HepG2 (cell line): ENCODE data around the gene CST4. TPM values are rescaled to one million over a fixed set of nuclear protein-coding genes. Genes with fewer than 3 reads are reported as not detected.

Experiments used
- ATAC-seq: fragments of 200-7000 bp; cut with Tn5 transposase; 3 replicates; pipeline ENCODE4 v1.9.1; 2020; ENCODE audit warnings: mild to moderate bottlenecking, moderate library complexity
- BruUV-seq: library from RNA; stranded (reverse); fragments of 400-500 nt; replicated peaks from 2 replicates; lab custom pipeline; 2021; lab: Mats Ljungman, UMichigan
- CTCF ChIA-PET: fragments of 300-600 bp; formaldehyde crosslinking; extraction: SDS; loops from one replicate; lab custom pipeline; 2021; ENCODE audit warnings: low total read pairs, inconsistent platforms, low intra/inter-chr PET ratio; lab: Yijun Ruan, JAX
- POLR2A ChIA-PET: fragments of 350-600 bp; sonication (Branson Sonifier 250); formaldehyde crosslinking; loops from one replicate; lab custom pipeline; 2020; ENCODE audit warnings: antibody characterized with exemption, inconsistent platforms; lab: Yijun Ruan, JAX
- DNase-seq: peaks from one replicate; pipeline ENCODE4 v3.0.0-alpha.2; 2015; ENCODE audit warnings: low spot score
- FAIRE-seq: peaks from 3 replicates; lab custom pipeline; 2011; peaks lifted over from hg19 to GRCh38; lab: Jason Lieb, UNC
- H2AFZ ChIP-seq: one replicate; pipeline ENCODE4 v1.6.1; 2011; ENCODE audit warnings: low read length, inconsistent platforms
- H3K27ac ChIP-seq: fragments of 300-600 bp; 3 replicates; pipeline ENCODE4 v1.8.0; 2011; ENCODE audit warnings: mixed run types, mild to moderate bottlenecking, mixed read lengths, low read length, inconsistent platforms; ENCODE audit not compliant: insufficient read depth; ENCODE audit errors: extremely low read length
- H3K27me3 ChIP-seq, 2 experiments: fragments of 200-600 bp in 1 of 2; 2 replicates in 1 of 2; 3 replicates in 1 of 2; pipeline versions ENCODE4 v1.6.0 to v1.8.0; 2011; ENCODE audit warnings: low read length in 2 of 2, mild to moderate bottlenecking in 2 of 2, moderate library complexity in 2 of 2, inconsistent platforms in 1 of 2; ENCODE audit not compliant: insufficient read depth in 2 of 2, control insufficient read depth in 1 of 2
- H3K36me3 ChIP-seq, 2 experiments: fragments of 200-600 bp in 1 of 2; replicated peaks in 1 of 2; 2 replicates in 1 of 2; 3 replicates in 1 of 2; pipeline versions ENCODE4 v1.5.1 to v1.8.0; 2011; ENCODE audit warnings: low read length in 2 of 2, inconsistent platforms in 1 of 2; ENCODE audit not compliant: insufficient read depth in 2 of 2, control insufficient read depth in 1 of 2
- H3K4me1 ChIP-seq: 2 replicates; pipeline ENCODE4 v1.5.1; 2012; ENCODE audit warnings: low read length, inconsistent platforms; ENCODE audit not compliant: insufficient read depth
- H3K4me2 ChIP-seq: 2 replicates; pipeline ENCODE4 v1.6.0; 2011; ENCODE audit warnings: low read depth, low read length, inconsistent platforms
- H3K4me3 ChIP-seq, 3 experiments: fragments of 200-600 bp in 1 of 3; sonication (generic), shearing (Covaris generic) in 1 of 3; replicated peaks in 1 of 3; 2 replicates each; pipeline ENCODE4 v1.5.1; 2011 to 2016; ENCODE audit warnings: low read length in 3 of 3, inconsistent platforms in 2 of 3, low read depth in 2 of 3, mild to moderate bottlenecking in 2 of 3, control low read depth in 1 of 3, mixed read lengths in 1 of 3; ENCODE audit not compliant: insufficient read depth in 1 of 3
- H3K79me2 ChIP-seq: one replicate; pipeline ENCODE4 v1.6.1; 2011; ENCODE audit warnings: low read length, inconsistent platforms; ENCODE audit not compliant: insufficient read depth
- H3K9ac ChIP-seq: 2 replicates; pipeline ENCODE4 v1.6.0; 2011; ENCODE audit warnings: mild to moderate bottlenecking, low read depth, low read length, inconsistent platforms; ENCODE audit not compliant: insufficient read depth
- H3K9me3 ChIP-seq: 2 replicates; pipeline ENCODE4 v1.5.1; 2012; ENCODE audit warnings: mild to moderate bottlenecking, low read length
- H4K20me1 ChIP-seq: 2 replicates; pipeline ENCODE4 v1.6.0; 2011; ENCODE audit warnings: inconsistent platforms, mild to moderate bottlenecking, low read length, moderate library complexity; ENCODE audit not compliant: insufficient read depth
- ATF7 ChIP-seq, 2 experiments: fragments of 450-650 bp in 1 of 2; sonication (generic) in 1 of 2; formaldehyde crosslinking in 1 of 2; IDR thresholded peaks; 2 replicates each; pipeline versions ENCODE4 v1.4.0 to v1.6.1; 2016 to 2020; ENCODE audit warnings: antibody characterized with exemption in 1 of 2, mild to moderate bottlenecking in 1 of 2, missing genetic modification reagents in 1 of 2
- CSRNP1 ChIP-seq: sonication (generic); formaldehyde crosslinking; IDR thresholded peaks from 2 replicates; pipeline ENCODE4 v1.8.1; 2023; ENCODE audit warnings: mild to moderate bottlenecking, missing genetic modification reagents
- DBP ChIP-seq: sonication (generic); formaldehyde crosslinking; IDR thresholded peaks from 2 replicates; pipeline ENCODE4 v1.4.0; 2020; ENCODE audit warnings: missing genetic modification reagents; ENCODE audit errors: not compliant biosample characterization
- HDAC1 ChIP-seq: sonication (generic); formaldehyde crosslinking; IDR thresholded peaks from 2 replicates; pipeline ENCODE4 v1.5.1; 2020; ENCODE audit warnings: mild to moderate bottlenecking, missing genetic modification reagents
- KLF11 ChIP-seq: IDR thresholded peaks from 2 replicates; pipeline ENCODE4 v1.6.1; 2016; ENCODE audit warnings: missing compliant biosample characterization
- KLF13 ChIP-seq: sonication (generic); formaldehyde crosslinking; IDR thresholded peaks from 2 replicates; pipeline ENCODE4 v1.4.0; 2020; ENCODE audit warnings: mild to moderate bottlenecking, missing genetic modification reagents
- KMT2A ChIP-seq: sonication (generic); formaldehyde crosslinking; IDR thresholded peaks from 2 replicates; pipeline ENCODE4 v1.4.0; 2020; ENCODE audit warnings: missing genetic modification reagents
- MAFF ChIP-seq: IDR thresholded peaks from 2 replicates; pipeline ENCODE4 v1.6.1; 2011; ENCODE audit warnings: low read depth, low read length, improper control_type of control experiment
- MAFK ChIP-seq, 2 experiments: IDR thresholded peaks in 1 of 2; conservative IDR thresholded peaks in 1 of 2; 2 replicates each; pipeline ENCODE4 v1.6.1; 2011; ENCODE audit warnings: improper control_type of control experiment in 2 of 2, low read length in 2 of 2
- MEF2D ChIP-seq: sonication (generic); formaldehyde crosslinking; IDR thresholded peaks from 2 replicates; pipeline ENCODE4 v1.5.1; 2020; ENCODE audit warnings: mild to moderate bottlenecking, missing genetic modification reagents
- NFRKB ChIP-seq: fragments of 450-650 bp; IDR thresholded peaks from 2 replicates; pipeline ENCODE4 v1.6.1; 2017
- PLSCR1 ChIP-seq: sonication (generic); formaldehyde crosslinking; IDR thresholded peaks from 2 replicates; pipeline ENCODE4 v1.5.0; 2020; ENCODE audit warnings: missing genetic modification reagents, mild to moderate bottlenecking, borderline replicate concordance
- TARDBP ChIP-seq: sonication (generic); formaldehyde crosslinking; IDR thresholded peaks from 2 replicates; pipeline ENCODE4 v1.8.0; 2022; ENCODE audit warnings: mild to moderate bottlenecking, missing genetic modification reagents
- TBX2 ChIP-seq: sonication (generic); formaldehyde crosslinking; IDR thresholded peaks from 2 replicates; pipeline ENCODE4 v1.5.0; 2020; ENCODE audit warnings: missing genetic modification reagents, mild to moderate bottlenecking, borderline replicate concordance
- TRIM22 ChIP-seq: fragments of 450-650 bp; IDR thresholded peaks from 2 replicates; pipeline ENCODE4 v1.6.1; 2017
- ZBTB7A ChIP-seq: sonication (generic); formaldehyde crosslinking; IDR thresholded peaks from 2 replicates; pipeline ENCODE4 v1.8.0; 2022; ENCODE audit warnings: mild to moderate bottlenecking, missing genetic modification reagents
- ZNF225 ChIP-seq: sonication (generic); formaldehyde crosslinking; IDR thresholded peaks from 2 replicates; pipeline ENCODE4 v1.4.0; 2020; ENCODE audit warnings: mild to moderate bottlenecking, missing genetic modification reagents
- ZNF264 ChIP-seq: sonication (generic); formaldehyde crosslinking; IDR thresholded peaks from 2 replicates; pipeline ENCODE4 v1.4.0; 2020; ENCODE audit warnings: missing genetic modification reagents
- ZNF335 ChIP-seq: sonication (generic); formaldehyde crosslinking; IDR thresholded peaks from 2 replicates; pipeline ENCODE4 v1.4.0; 2020; ENCODE audit warnings: missing genetic modification reagents
- ZNF337 ChIP-seq: sonication (generic); formaldehyde crosslinking; IDR thresholded peaks from 2 replicates; pipeline ENCODE4 v1.5.1; 2020; ENCODE audit warnings: missing genetic modification reagents, low read depth, mild to moderate bottlenecking, borderline replicate concordance
- ZNF501 ChIP-seq: sonication (generic); formaldehyde crosslinking; IDR thresholded peaks from 2 replicates; pipeline ENCODE4 v1.5.1; 2020; ENCODE audit warnings: mild to moderate bottlenecking, moderate library complexity, missing genetic modification reagents
- ZNF749 ChIP-seq: sonication (generic); formaldehyde crosslinking; IDR thresholded peaks from 2 replicates; pipeline ENCODE4 v1.8.0; 2022; ENCODE audit warnings: mild to moderate bottlenecking, missing genetic modification reagents, moderate library complexity, borderline replicate concordance
- ZNF766 ChIP-seq: sonication (generic); formaldehyde crosslinking; IDR thresholded peaks from 2 replicates; pipeline ENCODE4 v1.5.0; 2020; ENCODE audit warnings: missing genetic modification reagents, borderline replicate concordance
- WGBS: methylation state at CpG from one replicate; pipeline ENCODE4 v1.1.6; 2017; ENCODE audit warnings: low lambda C conversion rate; 5-methylcytosine and 5-hydroxymethylcytosine counted together
- in situ Hi-C: cut with HindIII; loops from 2 replicates; pipeline ENCODE4 v1.10.0; 2017; ENCODE audit warnings: low pct_unique_long_range_greater_than_20kb; ENCODE audit not compliant: extremely low pct_ligation_motif_present
- intact Hi-C: fragments of 100-400 bp; cut with micrococcal nuclease; formaldehyde crosslinking; loops from one replicate; pipeline ENCODE4 v1.10.0; 2022; ENCODE audit not compliant: unreplicated experiment
- polyA plus RNA-seq, 8 experiments: library from polyadenylated mRNA; depleted of rRNA in 3 of 8; stranded (reverse) in 7 of 8; unstranded in 1 of 8; fragments of >200 nt; fragmentation: Illumina TruSeq in 4 of 8; extraction: Trizol in 4 of 8; gene quantifications; 2 replicates each; pipeline versions ENCODE4 v1.2.1 to v1.2.3, GENCODE V29; 2011 to 2016; ENCODE audit warnings: low read depth in 4 of 8, missing spikeins in 1 of 8, mixed read lengths in 1 of 8; ENCODE audit not compliant: insufficient read depth in 1 of 8
- total RNA-seq, 5 experiments: library from RNA; depleted of rRNA; stranded (reverse); fragments of >200 nt; fragmentation: Illumina TruSeq; extraction: Trizol; gene quantifications; 2 replicates each; pipeline ENCODE4 v1.2.3, GENCODE V29; 2016; ENCODE audit warnings: low read depth in 1 of 5

Gene CST4
- total and polyA plus RNA-seq, 2 of the 13 experiments (the other 11 are each of a cell fraction or from before 2014, with no cell fraction given): not detected

GRCh38 chr20:23663180-23663579 is 25.7 kb downstream of the CST4 start:
- Histone ChIP-seq H3K36me3 (no peaks in the 10 kb centered on the region; a peak in 1 of 5 replicates), H4K20me1 (no peaks in the 10 kb centered on the region), H3K4me1 (peaks cover 69% of the 10 kb centered on the region), H3K79me2 (peaks cover 5% of the 10 kb centered on the region), H2AFZ (no peak overlapping the region), H3K4me3 (no peak overlapping the region), H3K9ac (no peak overlapping the region), H3K27ac (peak overlapping the region; percentile 93), H3K27me3 (no peaks in the 10 kb centered on the region), H3K9me3 (no peaks in the 10 kb centered on the region), H3K4me2 (no peak overlapping the region)
- POLR2A ChIA-PET: interaction anchor here (2.4 to 9.9 kb wide), 3 partner anchors 14 to 38 kb away, joined by 17 to 543 read pairs (median 71); partner anchors contain the start of gene CST3
- DNase-seq (no peak), ATAC-seq (no peak), FAIRE-seq (no peak)
- no TSS peak for BruUV-seq
- CTCF ChIA-PET: no interaction called here
- in situ Hi-C loops (no loop called here), intact Hi-C loops (loop anchor here (5.0 kb wide), 1 partner anchor 36 kb away; no protein-coding TSS in a partner anchor)
- 93% methylated on average over 6 of the region's 6 CpGs for WGBS
- TF ChIP-seq ZNF337 (CRISPR knock-in tag) (no peak), ZNF766 (no peak), ATF7 (IDR thresholded peaks at IDR 0.05) (no peak), ATF7 (CRISPR knock-in tag; IDR thresholded peaks at IDR 0.05) (no peak), HDAC1 (CRISPR knock-in tag) (no peak), KMT2A (CRISPR knock-in tag) (no peak), TRIM22 (no peak), ZNF225 (CRISPR knock-in tag) (peak; percentile 39; the same call in 1 of the 2 replicates), MEF2D (no peak), ZNF264 (CRISPR knock-in tag) (no peak), DBP (CRISPR knock-in tag) (no peak), ZNF749 (CRISPR knock-in tag) (no peak), TBX2 (CRISPR knock-in tag) (no peak), MAFF (peak; percentile 40; the same call in 1 of the 2 replicates), NFRKB (no peak), KLF11 (CRISPR knock-in tag) (no peak), ZBTB7A (CRISPR knock-in tag) (0 out of 2 replicates have a peak, but pooled peaks have one; percentile 31), PLSCR1 (no peak), CSRNP1 (CRISPR knock-in tag) (no peak), KLF13 (CRISPR knock-in tag) (no peak), ZNF501 (CRISPR knock-in tag) (no peak), MAFK (conservative IDR thresholded peaks at IDR 0.05 in 1 of 2, IDR thresholded peaks at IDR 0.05 in 1 of 2; ENCODE audit: low read length in 2 of 2) (peak; percentile 47 to 63; a peak in 3 of 4 replicates), ZNF335 (CRISPR knock-in tag) (no peak), TARDBP (no peak)
